ENCODE results near the gene CCDC167.

DNA sequence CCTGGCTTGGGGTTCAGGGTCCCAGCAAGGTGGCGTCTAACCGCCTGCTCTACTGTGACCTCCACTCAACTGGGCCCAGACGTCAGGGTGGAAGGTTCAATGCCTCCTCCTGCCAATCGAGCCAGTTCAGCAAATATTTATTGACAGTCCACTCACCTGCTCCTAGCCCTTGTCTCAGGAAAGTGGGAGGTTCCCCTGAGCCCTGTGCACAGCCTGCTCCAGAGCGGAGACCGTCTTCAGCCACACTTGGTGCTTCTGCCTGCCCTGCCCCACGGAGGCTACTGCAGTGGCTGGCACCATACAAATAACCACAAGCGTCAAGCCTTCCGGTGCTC is 6.1 kb downstream of the CCDC167 start:
- TF ChIP-seq CTCF (IDR thresholded peaks at IDR 0.05) (no peak), EZH2 (IDR thresholded peaks at IDR 0.05; ENCODE audit: borderline replicate concordance, insufficient read depth, low read depth, low read length, poor library complexity, severe bottlenecking) (no peak)

Measured in B cell (primary cell).